HL-60 (cell line): ENCODE results near the gene IQCB1.

Experiments
- GABPA ChIP-seq: IDR thresholded peaks from 2 replicates; pipeline ENCODE4 v1.6.1; 2012; ENCODE audit warnings: low read depth
- POLR2AphosphoS5 ChIP-seq: IDR thresholded peaks from 2 replicates; pipeline ENCODE4 v1.6.1; 2012; ENCODE audit warnings: low read depth
- SPI1 ChIP-seq: IDR thresholded peaks from 2 replicates; pipeline ENCODE4 v1.6.1; 2012; ENCODE audit warnings: low read depth, mild to moderate bottlenecking, borderline replicate concordance
- TF ChIP-seq, protein P1 (sequence below): IDR thresholded peaks from one replicate; pipeline ENCODE4 v1.5.1; 2011; ENCODE audit warnings: low read length, control low read depth, inconsistent platforms; ENCODE audit not compliant: insufficient read depth
- TF ChIP-seq, protein P2 (sequence below): IDR thresholded peaks from 2 replicates; pipeline ENCODE4 v1.6.1; 2012; ENCODE audit warnings: low read depth; ENCODE audit not compliant: insufficient replicate concordance

GRCh38 chr3:121878411-121878810 is 43.6 kb upstream of the IQCB1 start:
- TF ChIP-seq, protein P1, sequence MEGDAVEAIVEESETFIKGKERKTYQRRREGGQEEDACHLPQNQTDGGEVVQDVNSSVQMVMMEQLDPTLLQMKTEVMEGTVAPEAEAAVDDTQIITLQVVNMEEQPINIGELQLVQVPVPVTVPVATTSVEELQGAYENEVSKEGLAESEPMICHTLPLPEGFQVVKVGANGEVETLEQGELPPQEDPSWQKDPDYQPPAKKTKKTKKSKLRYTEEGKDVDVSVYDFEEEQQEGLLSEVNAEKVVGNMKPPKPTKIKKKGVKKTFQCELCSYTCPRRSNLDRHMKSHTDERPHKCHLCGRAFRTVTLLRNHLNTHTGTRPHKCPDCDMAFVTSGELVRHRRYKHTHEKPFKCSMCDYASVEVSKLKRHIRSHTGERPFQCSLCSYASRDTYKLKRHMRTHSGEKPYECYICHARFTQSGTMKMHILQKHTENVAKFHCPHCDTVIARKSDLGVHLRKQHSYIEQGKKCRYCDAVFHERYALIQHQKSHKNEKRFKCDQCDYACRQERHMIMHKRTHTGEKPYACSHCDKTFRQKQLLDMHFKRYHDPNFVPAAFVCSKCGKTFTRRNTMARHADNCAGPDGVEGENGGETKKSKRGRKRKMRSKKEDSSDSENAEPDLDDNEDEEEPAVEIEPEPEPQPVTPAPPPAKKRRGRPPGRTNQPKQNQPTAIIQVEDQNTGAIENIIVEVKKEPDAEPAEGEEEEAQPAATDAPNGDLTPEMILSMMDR, result no peak
- TF ChIP-seq POLR2AphosphoS5 (no peak), GABPA (no peak), SPI1 (no peak)
- TF ChIP-seq, protein P2, sequence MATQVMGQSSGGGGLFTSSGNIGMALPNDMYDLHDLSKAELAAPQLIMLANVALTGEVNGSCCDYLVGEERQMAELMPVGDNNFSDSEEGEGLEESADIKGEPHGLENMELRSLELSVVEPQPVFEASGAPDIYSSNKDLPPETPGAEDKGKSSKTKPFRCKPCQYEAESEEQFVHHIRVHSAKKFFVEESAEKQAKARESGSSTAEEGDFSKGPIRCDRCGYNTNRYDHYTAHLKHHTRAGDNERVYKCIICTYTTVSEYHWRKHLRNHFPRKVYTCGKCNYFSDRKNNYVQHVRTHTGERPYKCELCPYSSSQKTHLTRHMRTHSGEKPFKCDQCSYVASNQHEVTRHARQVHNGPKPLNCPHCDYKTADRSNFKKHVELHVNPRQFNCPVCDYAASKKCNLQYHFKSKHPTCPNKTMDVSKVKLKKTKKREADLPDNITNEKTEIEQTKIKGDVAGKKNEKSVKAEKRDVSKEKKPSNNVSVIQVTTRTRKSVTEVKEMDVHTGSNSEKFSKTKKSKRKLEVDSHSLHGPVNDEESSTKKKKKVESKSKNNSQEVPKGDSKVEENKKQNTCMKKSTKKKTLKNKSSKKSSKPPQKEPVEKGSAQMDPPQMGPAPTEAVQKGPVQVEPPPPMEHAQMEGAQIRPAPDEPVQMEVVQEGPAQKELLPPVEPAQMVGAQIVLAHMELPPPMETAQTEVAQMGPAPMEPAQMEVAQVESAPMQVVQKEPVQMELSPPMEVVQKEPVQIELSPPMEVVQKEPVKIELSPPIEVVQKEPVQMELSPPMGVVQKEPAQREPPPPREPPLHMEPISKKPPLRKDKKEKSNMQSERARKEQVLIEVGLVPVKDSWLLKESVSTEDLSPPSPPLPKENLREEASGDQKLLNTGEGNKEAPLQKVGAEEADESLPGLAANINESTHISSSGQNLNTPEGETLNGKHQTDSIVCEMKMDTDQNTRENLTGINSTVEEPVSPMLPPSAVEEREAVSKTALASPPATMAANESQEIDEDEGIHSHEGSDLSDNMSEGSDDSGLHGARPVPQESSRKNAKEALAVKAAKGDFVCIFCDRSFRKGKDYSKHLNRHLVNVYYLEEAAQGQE, result no peak
